ENCODE measurements around the gene MGAT4C.

DNA sequence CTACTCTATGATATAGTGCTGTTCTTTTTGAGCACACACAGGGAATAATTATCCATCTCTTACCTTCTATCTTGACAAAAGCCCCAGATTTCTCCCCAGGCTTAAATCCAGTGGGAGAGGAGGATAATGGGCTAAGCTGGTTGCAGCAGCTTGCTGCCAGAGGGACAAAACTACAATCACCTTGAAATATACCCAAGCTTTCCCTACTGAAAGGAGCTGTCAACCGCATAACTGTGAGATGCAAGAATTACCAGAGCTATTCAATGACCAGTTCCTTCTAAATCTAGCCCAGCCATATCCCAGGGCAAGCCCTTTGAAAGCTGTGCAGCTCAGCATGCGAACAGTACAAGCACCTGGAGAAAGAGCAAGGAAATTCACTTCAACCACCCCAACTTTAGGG is 943 bp upstream of the MGAT4C start:
- TF ChIP-seq POLR2AphosphoS5 (IDR thresholded peaks at IDR 0.05; ENCODE audit: borderline replicate concordance, low read depth, low read length) (no peak), EZH2 (IDR thresholded peaks at IDR 0.05) (no peak)
